HT1080 (cell line): ENCODE results near the gene UPP2. TPM values are rescaled to one million over a fixed set of nuclear protein-coding genes. Genes with fewer than 3 reads are reported as not detected.

ENCODE experiments used
- DNase-seq: peaks from one replicate; pipeline ENCODE4 v3.0.0-alpha.2; 2015; ENCODE audit warnings: low read depth
- polyA plus RNA-seq, 2 experiments: library from polyadenylated mRNA; depleted of rRNA; stranded (reverse); fragments of >200 nt; gene quantifications; 2 replicates each; pipeline ENCODE4 v1.2.3, GENCODE V29; 2015
- total RNA-seq: library from RNA; depleted of rRNA; stranded (reverse); fragments of >200 nt; shearing (Covaris generic); gene quantifications from 2 replicates; pipeline ENCODE4 v1.2.3, GENCODE V29; 2014; rRNA removed

UPP2 gene
- total RNA-seq = not detected in 2 replicates
- polyA plus RNA-seq (2015; cell fraction: cytosol; rRNA removed) = not detected in 2 replicates
- polyA plus RNA-seq (2015; cell fraction: nucleus; rRNA removed) = not detected in 2 replicates

GRCh38 chr2:158101384-158101926, at the start of gene UPP2:
Gene UPP2, plus strand, starts transcription at chr2:158101876. Its CDS starts 188 bp downstream, at chr2:158102064.
- no peak for DNase-seq

DNA sequence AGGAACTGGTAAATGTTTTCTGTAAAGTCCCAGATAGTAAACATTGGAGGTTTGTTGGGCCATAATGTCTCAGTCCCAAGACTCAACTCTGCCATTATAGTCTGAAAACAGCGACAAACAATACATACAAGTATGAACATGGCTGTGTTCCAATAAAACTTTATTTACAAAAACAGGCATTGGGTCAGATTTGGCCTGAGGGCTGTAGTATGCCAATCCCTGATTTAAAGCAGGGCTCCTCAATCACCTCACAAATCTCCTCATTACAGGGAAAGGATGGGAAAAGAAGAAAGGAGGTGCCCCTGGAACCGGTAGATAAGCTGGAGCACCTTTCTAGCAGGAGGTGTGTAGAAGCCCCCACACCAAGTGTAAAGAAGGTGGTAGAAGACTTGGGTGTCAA, 48.9 kb upstream of the UPP2 start:
- no peak for DNase-seq

DNA sequence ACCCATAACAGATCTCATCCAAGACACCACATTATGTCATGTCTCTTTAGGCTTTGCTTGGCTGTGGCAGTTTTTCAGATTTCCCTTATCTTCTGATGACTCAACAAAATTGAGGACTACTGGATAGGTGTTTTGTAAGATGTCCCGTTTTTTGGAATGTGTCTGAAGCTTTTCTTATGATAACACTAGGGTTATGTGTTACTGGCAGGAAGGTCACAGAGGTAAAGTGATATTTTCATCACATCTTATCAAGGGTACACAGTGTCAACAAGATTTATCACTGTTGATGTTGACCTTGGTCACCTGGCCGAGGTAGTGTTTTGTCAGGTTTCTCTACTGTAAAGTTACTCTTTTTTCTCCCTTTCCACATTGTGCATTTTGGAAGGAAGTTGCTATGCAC, 44.8 kb upstream of the UPP2 start:
- DNase-seq = no peak

DNA sequence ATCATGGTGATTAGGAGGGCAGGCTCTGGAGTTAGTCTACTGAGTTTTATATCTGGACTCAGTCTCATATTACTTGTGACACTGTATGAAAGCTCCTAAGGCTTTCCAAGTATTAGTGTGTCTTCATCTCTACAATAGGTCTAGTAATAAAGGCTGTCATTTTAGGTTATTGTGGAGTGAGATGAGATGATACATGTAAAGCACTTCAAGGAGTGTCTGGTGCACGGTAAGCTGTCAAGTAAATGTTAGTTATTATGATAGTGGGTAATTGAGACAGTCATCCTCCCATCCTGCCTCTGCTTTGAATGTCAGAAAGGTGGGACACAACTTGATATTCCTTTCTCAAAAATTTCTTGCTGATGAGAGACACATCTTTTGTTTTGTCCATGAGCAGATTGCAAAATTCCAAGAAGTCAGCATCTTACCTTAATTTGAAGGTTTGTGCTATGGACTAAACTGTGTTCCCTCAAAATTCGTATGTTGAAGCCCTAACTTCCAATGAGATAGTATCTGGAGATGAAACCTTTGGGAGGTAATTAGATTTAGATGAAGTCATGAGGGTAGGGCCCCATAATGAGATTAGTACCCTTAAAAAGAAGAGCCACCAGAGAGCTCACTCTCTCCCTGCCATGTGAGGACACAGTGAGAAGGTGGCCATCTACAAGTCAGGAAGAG, 41.4 kb upstream of the UPP2 start:
- no peak for DNase-seq

DNA sequence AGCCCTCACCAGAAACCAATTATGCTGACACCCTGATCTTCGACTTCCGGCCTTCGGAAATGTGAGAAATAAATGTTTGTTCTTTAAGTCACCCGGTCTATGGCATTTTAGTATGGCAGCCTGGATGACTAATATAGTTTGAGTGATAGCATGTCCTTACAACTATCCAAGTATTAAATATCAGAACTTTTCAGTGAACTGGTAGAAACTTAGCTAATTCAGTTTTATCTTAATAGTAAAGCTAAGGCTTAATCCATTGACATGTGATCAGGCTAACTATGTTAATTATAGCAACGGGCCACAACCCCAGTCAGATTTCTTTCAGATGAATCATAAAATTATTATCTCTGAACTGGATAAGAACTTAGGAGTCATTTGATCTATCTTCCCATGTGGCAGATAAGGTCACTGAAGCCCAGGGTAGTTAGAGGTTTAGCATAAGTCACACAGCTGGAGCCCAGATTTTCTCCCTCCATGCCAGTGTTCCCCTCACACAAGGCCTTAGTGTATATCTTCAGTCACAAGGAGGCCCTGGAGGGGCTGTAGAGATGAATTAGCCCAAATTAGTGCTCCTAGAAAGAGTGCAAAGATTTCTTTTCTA, 40.7 kb upstream of the UPP2 start:
- peak; percentile 76 for DNase-seq

GRCh38 chr2:158061763-158062162, 39.9 kb upstream of the UPP2 start:
- no peak for DNase-seq

DNA sequence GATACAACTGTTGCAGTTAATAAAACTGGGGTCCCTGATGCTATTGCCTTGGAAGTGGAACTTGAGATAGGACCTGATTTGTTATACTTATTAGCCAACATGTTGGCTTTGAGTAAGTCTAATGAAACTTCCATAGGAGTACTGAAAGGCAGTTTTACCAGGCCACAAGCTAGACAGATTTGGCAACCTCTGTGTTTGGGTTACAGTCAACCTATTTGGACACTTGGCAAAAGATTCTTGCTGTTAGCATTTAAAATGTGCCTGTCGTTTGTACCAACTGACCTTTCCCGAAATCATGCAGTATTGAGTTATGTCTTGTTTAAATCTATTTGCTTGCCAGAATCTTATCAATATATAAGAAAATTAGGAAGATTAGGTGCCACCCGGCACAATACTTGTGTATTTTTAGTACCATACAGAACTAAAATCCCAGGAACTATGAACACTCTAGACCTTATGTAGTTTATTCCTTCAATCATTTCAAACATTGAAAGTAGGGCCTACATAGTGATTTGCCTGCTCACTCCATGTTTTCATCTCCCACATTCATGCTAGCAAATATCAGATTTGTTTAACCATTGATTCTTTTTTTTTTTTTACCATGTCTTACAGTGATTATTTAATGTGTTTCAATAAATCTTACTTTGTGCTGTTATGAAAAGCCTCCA, 35.5 kb upstream of the UPP2 start:
- DNase-seq = no peak

- DNase-seq = no peak
Measured at GRCh38 chr2:158071018-158071417, 30.7 kb upstream of the UPP2 start.

DNA sequence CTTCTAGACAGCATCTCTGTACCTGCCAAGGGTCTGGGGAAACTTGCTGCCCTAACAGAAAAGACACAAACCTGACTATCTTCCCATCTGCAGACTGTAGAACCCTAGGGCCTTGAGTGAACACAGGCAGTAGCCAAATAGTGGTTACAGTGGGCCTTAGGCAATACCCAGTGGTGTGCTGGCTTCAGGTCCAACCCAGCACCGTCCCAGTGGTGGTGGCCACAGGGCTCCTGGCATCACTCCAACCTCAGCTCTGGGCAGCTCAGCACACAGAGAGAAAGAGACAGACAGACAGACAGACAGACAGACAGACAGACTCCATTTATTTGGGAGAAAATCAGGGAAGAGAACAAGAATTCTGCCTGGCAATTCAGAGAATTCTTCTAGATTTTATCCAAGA, 29.3 kb upstream of the UPP2 start:
- DNase-seq = no peak

- peak; percentile 94 for DNase-seq
Measured at GRCh38 chr2:158079672-158080071, 22.0 kb upstream of the UPP2 start.

GRCh38 chr2:158088093-158088492, 13.6 kb upstream of the UPP2 start:
- DNase-seq = no peak

DNA sequence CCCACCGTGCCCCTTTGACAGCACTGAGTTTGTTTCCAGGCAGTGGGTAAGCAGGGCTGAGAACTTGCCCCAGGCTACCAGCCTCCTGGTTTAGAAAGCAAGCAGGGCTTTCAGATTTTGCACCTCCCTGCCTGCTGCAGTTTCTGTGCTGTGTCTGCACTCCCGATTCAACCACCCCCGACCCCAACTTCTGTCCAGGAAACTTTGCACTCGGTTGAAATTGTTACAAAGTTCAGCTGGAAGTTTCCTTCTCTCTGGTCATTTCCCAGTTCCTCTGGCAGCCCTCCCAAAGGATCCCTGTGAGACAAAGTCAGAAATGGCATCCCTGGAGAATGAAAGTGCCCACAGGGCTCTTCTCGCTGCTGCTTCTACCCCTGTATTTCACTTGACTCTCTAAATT, 12.4 kb upstream of the UPP2 start:
- DNase-seq = no peak

- DNase-seq = peak; percentile 18
Measured at GRCh38 chr2:158091647-158092046, 10.0 kb upstream of the UPP2 start.

GRCh38 chr2:158094487-158095092, 7.1 kb upstream of the UPP2 start:
- no peak for DNase-seq

DNA sequence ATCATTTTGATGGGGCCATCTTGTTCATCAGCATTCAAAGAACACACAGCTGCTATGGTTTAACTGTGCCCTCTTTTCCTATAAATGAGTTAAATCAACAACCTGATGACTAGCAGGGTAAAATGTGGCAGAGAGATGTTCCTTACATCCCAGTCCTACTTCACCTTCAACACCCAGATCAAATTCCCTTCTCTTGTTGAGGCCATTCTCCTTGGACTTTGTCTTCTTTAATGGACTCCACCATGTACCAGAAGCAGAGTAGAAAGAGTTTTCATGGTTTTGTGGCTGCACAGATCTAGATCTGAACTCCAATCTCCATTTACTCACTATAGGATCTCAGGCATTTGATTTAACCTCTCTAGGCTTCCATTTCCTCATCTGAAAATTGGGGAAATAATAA, 6.4 kb upstream of the UPP2 start:
- no peak for DNase-seq

DNA sequence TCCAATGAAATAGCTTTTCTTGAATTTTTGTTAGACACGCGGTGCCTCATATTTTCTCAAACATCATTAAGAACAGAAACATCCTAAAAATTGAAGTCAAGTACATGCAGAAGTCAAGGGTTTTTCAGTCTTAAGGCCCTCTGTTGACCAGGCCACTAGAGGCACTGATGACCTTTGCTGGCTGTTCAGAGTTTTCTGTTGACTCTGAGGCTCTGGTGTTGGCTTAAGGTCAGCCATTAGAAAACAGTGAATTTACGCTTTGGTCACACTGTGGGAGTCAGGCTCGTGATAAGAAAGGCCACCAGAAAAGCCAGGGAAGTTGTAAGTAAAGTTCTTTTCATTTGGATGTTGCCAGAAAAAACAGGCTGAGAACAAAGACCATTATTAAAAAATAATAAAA, 5.8 kb upstream of the UPP2 start:
- DNase-seq = no peak

GRCh38 chr2:158097481-158097880, 4.2 kb upstream of the UPP2 start:
- DNase-seq = no peak

DNA sequence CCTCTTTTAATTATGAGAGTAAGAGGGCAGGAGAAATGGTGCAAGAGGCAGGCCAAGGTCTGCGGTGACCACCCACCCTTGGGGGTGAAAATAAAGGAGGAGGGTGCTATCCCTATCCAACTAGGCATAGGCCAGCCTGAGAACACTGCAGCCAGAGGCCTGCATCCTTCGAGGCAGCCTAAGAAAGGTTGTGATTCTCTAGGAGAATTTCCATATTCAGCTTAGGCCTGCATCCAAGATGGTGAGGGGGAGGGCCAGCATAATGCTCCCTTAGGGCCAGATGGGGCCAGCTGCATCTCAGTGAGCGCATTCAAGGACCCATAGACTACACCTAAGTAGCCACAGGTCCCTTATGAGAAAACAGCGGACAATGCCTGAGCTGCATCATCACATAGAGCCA, 3.5 kb upstream of the UPP2 start:
- DNase-seq = no peak

DNA sequence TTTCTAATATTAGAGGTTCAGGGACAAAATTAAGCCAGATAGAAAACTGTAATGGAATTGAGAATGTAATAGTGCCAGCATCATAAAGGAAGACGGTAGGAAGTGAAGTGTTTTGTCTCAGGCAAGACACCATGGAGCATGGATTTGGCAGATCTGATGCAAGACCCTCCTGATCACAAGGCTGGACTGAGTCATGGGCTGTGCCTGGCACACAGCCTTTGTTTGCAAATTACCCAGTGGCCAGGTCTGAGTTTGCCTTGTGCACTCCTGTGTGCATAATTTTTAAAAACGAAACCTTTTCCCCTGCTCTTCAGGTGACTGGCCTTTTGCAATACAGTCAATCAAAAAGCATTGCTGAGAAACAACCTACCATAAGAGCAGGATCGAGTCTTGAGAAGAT, 2.0 kb upstream of the UPP2 start:
- peak; percentile 83 for DNase-seq

DNA sequence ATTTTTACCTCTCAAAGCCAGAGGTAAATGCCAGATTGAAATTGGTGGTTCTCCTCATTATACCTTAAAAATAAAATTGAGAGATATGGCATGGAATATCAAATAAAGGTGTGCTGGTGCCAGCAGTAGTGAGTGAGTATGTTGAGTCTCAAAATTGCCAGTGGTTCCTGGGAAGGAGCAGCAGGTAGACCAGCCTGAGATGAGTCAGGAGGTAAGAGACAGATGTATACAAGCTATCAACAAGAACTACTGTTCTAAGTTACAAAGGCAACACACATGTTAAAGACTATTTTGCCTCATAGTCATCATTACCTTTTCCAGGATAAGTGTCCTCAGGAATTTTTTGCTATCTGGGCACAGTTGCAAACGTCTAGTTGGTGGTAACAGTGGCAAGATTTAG, 1.3 kb upstream of the UPP2 start:
- DNase-seq = no peak

DNA sequence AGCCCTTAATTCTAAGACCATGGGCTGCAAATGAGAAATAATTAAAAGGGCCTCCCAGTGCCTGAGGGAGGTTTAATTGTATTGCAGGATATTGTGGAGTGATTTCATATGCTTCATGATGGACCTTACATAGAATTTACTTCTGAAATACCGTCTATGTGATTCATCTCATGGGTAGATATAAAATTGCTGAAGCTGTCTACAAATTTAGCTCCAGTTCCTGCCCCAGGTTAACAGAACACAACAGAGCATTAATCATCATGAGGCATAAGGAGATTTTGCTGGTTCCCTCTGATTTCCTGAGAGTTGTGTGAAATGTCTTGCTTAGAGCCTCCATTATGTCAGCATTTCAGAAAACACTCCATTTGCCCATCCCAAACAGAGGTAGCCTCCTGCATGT, 770 bp downstream of the UPP2 start:
- DNase-seq = peak; percentile 82
